ENCODE data around the gene DNPEP.

The DNPEP gene

DNA sequence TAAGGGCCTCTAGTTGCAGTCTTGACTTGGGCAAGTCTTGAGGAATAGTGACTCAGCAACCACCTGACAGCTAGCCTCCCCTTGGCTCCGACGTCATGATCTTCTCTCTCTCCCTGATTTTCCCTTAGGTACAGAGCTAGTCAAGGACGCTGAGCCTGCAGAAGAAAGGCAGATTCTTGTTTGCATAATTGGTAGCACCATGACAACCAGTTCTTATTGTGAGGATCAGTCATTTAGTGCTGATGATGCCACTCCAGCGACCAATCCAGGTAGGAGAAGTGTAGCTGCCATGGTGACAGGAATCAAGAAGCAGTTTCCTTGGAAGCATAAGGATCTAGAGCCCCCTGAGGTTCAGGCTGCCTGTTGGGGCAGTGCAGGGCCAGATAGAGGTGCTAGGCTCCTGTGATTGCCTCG, 52.3 kb downstream of the DNPEP start:
- peaks cover 6% of the 10 kb centered on the region; the same call in 1 of the 2 replicates for H3K9me3 ChIP-seq (ENCODE audit: insufficient read depth, low read length)
- H3K36me3 ChIP-seq (ENCODE audit: insufficient read depth, insufficient read length, low read length), result no peaks in the 10 kb centered on the region
- no peak for DNase-seq (ENCODE audit: low read depth, low spot score)
- H3K27me3 ChIP-seq (ENCODE audit: insufficient read depth, insufficient read length), result peaks cover 44% of the 10 kb centered on the region
- H3K9ac ChIP-seq (ENCODE audit: insufficient read length, low read depth), result no peak overlapping the region
- no peak overlapping the region for H3K4me3 ChIP-seq (ENCODE audit: insufficient read length, low read depth)
- TF ChIP-seq ZNF274 (IDR thresholded peaks at IDR 0.05; ENCODE audit: low read depth, low read length) (no peak), YY1 (IDR thresholded peaks at IDR 0.05; ENCODE audit: insufficient read depth, insufficient read length) (no peak), SUZ12 (IDR thresholded peaks at IDR 0.05; ENCODE audit: extremely low read depth, insufficient read depth, insufficient read length) (no peak)
- H3K4me1 ChIP-seq (ENCODE audit: insufficient read depth, insufficient read length), result no peaks in the 10 kb centered on the region

DNA sequence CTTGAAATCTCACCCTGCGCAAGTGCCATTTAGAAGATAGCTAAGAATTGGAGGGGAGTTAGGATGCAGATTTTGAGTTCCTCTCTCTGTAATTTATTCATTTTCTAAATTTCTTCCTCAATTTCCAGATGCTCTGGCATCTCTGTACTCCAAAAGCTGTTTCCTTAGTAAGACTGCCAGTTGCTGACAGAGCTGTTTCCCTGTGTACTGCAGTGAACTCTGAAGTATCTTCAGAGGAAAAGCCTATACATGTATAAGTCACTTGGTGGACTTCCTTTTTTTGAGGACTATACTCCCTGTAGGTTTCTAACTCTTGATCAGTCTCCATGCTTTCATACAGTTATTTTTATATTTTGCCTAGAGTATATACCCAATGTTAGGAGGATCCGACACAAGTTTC, 53.6 kb downstream of the DNPEP start:
- TF ChIP-seq SUZ12 (IDR thresholded peaks at IDR 0.05; ENCODE audit: extremely low read depth, insufficient read depth, insufficient read length), result no peak
- no peak for TF ChIP-seq ZNF274 (IDR thresholded peaks at IDR 0.05; ENCODE audit: low read depth, low read length)
- no peak for TF ChIP-seq YY1 (IDR thresholded peaks at IDR 0.05; ENCODE audit: insufficient read depth, insufficient read length)
- Histone ChIP-seq H3K9me3 (ENCODE audit: insufficient read depth, low read length) (peaks cover 6% of the 10 kb centered on the region; the same call in 1 of the 2 replicates), H3K36me3 (ENCODE audit: insufficient read depth, insufficient read length, low read length) (no peaks in the 10 kb centered on the region), H3K4me1 (ENCODE audit: insufficient read depth, insufficient read length) (no peaks in the 10 kb centered on the region), H3K4me3 (ENCODE audit: insufficient read length, low read depth) (no peak overlapping the region), H3K27me3 (ENCODE audit: insufficient read depth, insufficient read length) (peaks cover 57% of the 10 kb centered on the region), H3K9ac (ENCODE audit: insufficient read length, low read depth) (no peak overlapping the region)
- DNase-seq (ENCODE audit: low read depth, low spot score), result no peak

GRCh38 chr2:219332542-219332941, 55.2 kb downstream of the DNPEP start, which contains the start of gene RESP18:
TSS of gene RESP18 (minus strand) at chr2:219332744.
- TF ChIP-seq YY1 (IDR thresholded peaks at IDR 0.05; ENCODE audit: insufficient read depth, insufficient read length), result no peak
- TF ChIP-seq ZNF274 (IDR thresholded peaks at IDR 0.05; ENCODE audit: low read depth, low read length), result no peak
- no peak for TF ChIP-seq SUZ12 (IDR thresholded peaks at IDR 0.05; ENCODE audit: extremely low read depth, insufficient read depth, insufficient read length)
- Histone ChIP-seq H3K4me3 (ENCODE audit: insufficient read length, low read depth) (peak within 1 kb of the TSS; percentile 6), H3K9ac (ENCODE audit: insufficient read length, low read depth) (no peak within 1 kb of the TSS), H3K36me3 (ENCODE audit: insufficient read depth, insufficient read length, low read length) (no peaks in the 10 kb centered on the region), H3K9me3 (ENCODE audit: insufficient read depth, low read length) (peaks cover 6% of the 10 kb centered on the region; the same call in 1 of the 2 replicates), H3K4me1 (ENCODE audit: insufficient read depth, insufficient read length) (no peaks in the 10 kb centered on the region), H3K27me3 (ENCODE audit: insufficient read depth, insufficient read length) (peaks cover 72% of the 10 kb centered on the region)
- no peak for DNase-seq (ENCODE audit: low read depth, low spot score)

DNA sequence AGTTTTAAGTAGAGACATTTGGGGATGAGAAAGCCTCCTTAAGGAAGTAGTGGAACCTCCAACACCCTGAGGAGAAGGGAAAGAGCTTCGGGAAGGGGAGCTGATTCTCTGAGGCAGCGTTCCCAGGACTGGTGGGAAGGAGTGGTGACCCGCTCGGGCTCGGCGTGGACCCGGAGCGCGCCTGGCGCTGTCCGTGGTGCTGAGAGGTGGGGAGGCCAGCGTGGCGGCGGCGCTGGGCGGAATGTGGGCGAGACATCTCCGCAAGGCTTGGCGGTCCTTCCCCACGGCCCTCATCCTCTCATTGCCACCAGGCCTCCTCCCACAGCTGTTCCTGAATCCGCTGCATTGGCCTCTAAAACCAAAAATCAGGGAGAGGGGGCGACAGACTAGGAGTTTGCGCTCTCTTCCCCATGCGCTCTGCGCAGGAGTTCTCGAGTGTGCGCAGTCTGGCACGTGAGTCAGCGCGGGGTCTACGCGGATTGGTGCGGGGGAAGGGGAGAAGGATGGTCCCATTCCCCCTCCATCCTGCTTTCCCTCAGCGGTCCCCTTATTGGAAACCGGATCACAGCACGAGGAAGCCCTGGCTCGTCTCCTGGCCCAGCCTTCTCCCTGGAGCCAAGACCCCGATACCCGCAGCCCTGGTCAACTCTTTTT, 56.0 kb downstream of the DNPEP start:
- Histone ChIP-seq H3K4me1 (ENCODE audit: insufficient read depth, insufficient read length) (no peaks in the 10 kb centered on the region), H3K27me3 (ENCODE audit: insufficient read depth, insufficient read length) (peaks cover 77% of the 10 kb centered on the region), H3K9me3 (ENCODE audit: insufficient read depth, low read length) (peaks cover 6% of the 10 kb centered on the region; the same call in 1 of the 2 replicates), H3K9ac (ENCODE audit: insufficient read length, low read depth) (no peak overlapping the region), H3K4me3 (ENCODE audit: insufficient read length, low read depth) (peak overlapping the region; percentile 6), H3K36me3 (ENCODE audit: insufficient read depth, insufficient read length, low read length) (no peaks in the 10 kb centered on the region)
- TF ChIP-seq SUZ12 (IDR thresholded peaks at IDR 0.05; ENCODE audit: extremely low read depth, insufficient read depth, insufficient read length) (no peak), ZNF274 (IDR thresholded peaks at IDR 0.05; ENCODE audit: low read depth, low read length) (no peak)
- no peak for DNase-seq (ENCODE audit: low read depth, low spot score)

GRCh38 chr2:219327719-219328118, 60.0 kb downstream of the DNPEP start:
- H3K27me3 ChIP-seq (ENCODE audit: insufficient read depth, insufficient read length), result peaks cover 57% of the 10 kb centered on the region
- no peak for TF ChIP-seq ZNF274 (IDR thresholded peaks at IDR 0.05; ENCODE audit: low read depth, low read length)
- TF ChIP-seq SUZ12 (IDR thresholded peaks at IDR 0.05; ENCODE audit: extremely low read depth, insufficient read depth, insufficient read length), result no peak
- no peak for TF ChIP-seq YY1 (IDR thresholded peaks at IDR 0.05; ENCODE audit: insufficient read depth, insufficient read length)

DNA sequence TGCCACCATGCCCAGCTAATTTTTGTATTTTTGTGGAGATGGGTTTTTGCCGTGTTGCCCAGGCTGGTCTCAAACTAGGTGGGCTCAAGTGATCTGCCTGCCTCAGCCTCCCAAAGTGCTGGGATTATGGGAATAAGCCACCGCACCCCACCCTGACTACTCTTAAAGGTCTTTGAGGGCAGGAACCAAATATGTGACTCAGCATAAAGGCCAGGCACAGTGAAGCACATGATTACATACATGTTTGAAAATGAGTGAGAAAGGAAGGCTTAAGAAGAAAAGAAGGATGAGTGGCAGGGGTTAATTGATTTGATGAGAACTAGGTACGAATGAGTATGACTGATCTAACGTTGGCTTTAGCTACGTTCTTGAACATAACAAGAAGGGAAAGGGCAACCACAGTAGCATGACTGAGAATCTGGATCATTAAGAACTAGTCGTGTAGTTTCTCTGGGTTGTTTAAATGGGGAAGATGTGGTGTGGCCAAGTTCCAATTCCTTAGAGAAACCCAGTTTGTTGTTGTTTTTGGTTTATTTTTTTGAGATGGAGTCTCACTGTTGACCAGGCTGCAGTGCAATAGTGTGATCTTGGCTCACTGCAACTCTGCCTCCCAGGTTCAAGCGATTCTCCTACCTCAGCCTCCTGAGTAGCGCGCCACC, 61.9 kb downstream of the DNPEP start:
- Histone ChIP-seq H3K4me3 (ENCODE audit: insufficient read length, low read depth) (no peak overlapping the region), H3K9ac (ENCODE audit: insufficient read length, low read depth) (no peak overlapping the region), H3K27me3 (ENCODE audit: insufficient read depth, insufficient read length) (peaks cover 44% of the 10 kb centered on the region), H3K4me1 (ENCODE audit: insufficient read depth, insufficient read length) (no peaks in the 10 kb centered on the region), H3K9me3 (ENCODE audit: insufficient read depth, low read length) (no peaks in the 10 kb centered on the region), H3K36me3 (ENCODE audit: insufficient read depth, insufficient read length, low read length) (no peaks in the 10 kb centered on the region)
- TF ChIP-seq YY1 (IDR thresholded peaks at IDR 0.05; ENCODE audit: insufficient read depth, insufficient read length) (no peak), ZNF274 (IDR thresholded peaks at IDR 0.05; ENCODE audit: low read depth, low read length) (no peak), SUZ12 (IDR thresholded peaks at IDR 0.05; ENCODE audit: extremely low read depth, insufficient read depth, insufficient read length) (no peak)
- DNase-seq (ENCODE audit: low read depth, low spot score), result no peak

More at GRCh38 chr2:219327719-219328118, 60.0 kb downstream of the DNPEP start:
- no peaks in the 10 kb centered on the region for H3K4me1 ChIP-seq (ENCODE audit: insufficient read depth, insufficient read length)
- H3K9ac ChIP-seq (ENCODE audit: insufficient read length, low read depth), result no peak overlapping the region
- DNase-seq (ENCODE audit: low read depth, low spot score), result no peak
- H3K36me3 ChIP-seq (ENCODE audit: insufficient read depth, insufficient read length, low read length), result no peaks in the 10 kb centered on the region
- H3K4me3 ChIP-seq (ENCODE audit: insufficient read length, low read depth), result no peak overlapping the region
- H3K9me3 ChIP-seq (ENCODE audit: insufficient read depth, low read length), result no peaks in the 10 kb centered on the region

DNA sequence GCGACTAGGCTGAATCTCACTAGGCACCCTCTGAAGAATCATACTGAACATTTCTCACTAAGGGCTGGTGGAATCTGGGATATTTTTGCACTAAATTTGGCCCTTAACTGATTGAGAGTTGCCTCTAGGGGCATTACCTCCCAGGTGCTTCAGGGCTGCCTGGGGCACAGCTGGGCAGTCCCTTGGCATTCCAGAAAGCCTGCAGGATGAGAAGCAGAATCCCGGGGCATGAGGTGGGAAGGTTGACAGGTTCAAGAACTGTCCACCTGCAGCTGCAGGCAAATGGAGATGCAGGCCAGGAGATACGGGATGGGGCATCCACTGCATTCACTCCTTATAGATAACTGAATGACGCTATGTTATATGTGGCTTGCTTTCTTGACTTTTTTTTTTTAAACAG, 62.6 kb downstream of the DNPEP start:
- Histone ChIP-seq H3K4me3 (ENCODE audit: insufficient read length, low read depth) (no peak overlapping the region), H3K9me3 (ENCODE audit: insufficient read depth, low read length) (no peaks in the 10 kb centered on the region), H3K27me3 (ENCODE audit: insufficient read depth, insufficient read length) (peaks cover 37% of the 10 kb centered on the region), H3K9ac (ENCODE audit: insufficient read length, low read depth) (no peak overlapping the region), H3K36me3 (ENCODE audit: insufficient read depth, insufficient read length, low read length) (no peaks in the 10 kb centered on the region), H3K4me1 (ENCODE audit: insufficient read depth, insufficient read length) (no peaks in the 10 kb centered on the region)
- no peak for DNase-seq (ENCODE audit: low read depth, low spot score)
- TF ChIP-seq SUZ12 (IDR thresholded peaks at IDR 0.05; ENCODE audit: extremely low read depth, insufficient read depth, insufficient read length) (no peak), YY1 (IDR thresholded peaks at IDR 0.05; ENCODE audit: insufficient read depth, insufficient read length) (no peak), ZNF274 (IDR thresholded peaks at IDR 0.05; ENCODE audit: low read depth, low read length) (no peak)

Measured in NT2/D1 (cell line).